ENCODE results near the gene HPS4.

Gene HPS4

GRCh38 chr22:26476705-26477340 lies 6.8 kb downstream of the HPS4 start:
- H3K27ac ChIP-seq (ENCODE audit: low read depth in 2 of 2, low read length in 2 of 2), result no peak overlapping the region
- no peak overlapping the region for H3K9ac ChIP-seq (ENCODE audit: low read depth in 1 of 2, low read length in 2 of 2)
- H3K36me3 ChIP-seq (ENCODE audit: control insufficient read depth in 2 of 2, insufficient read depth in 2 of 2, low read length in 2 of 2), result peaks cover 37 to 58% of the 10 kb centered on the region in 2 donors
- peaks cover 23% of the 10 kb centered on the region in 2 donors for H3K4me1 ChIP-seq (ENCODE audit: control insufficient read depth in 2 of 2, insufficient read depth in 2 of 2, low read length in 2 of 2)
- no peaks in the 10 kb centered on the region for H3K9me3 ChIP-seq (ENCODE audit: control insufficient read depth in 2 of 2, low read length in 2 of 2)
- H3K4me3 ChIP-seq (ENCODE audit: low read length in 2 of 2), result no peak overlapping the region
- no peaks in the 10 kb centered on the region for H3K27me3 ChIP-seq (ENCODE audit: control insufficient read depth in 2 of 2, insufficient read depth in 2 of 2, low read length in 2 of 2)

GRCh38 chr22:26474682-26475081 lies 8.9 kb downstream of the HPS4 start:
- Histone ChIP-seq H3K27me3 (ENCODE audit: control insufficient read depth in 2 of 2, insufficient read depth in 2 of 2, low read length in 2 of 2) (no peaks in the 10 kb centered on the region), H3K27ac (ENCODE audit: low read depth in 2 of 2, low read length in 2 of 2) (no peak overlapping the region), H3K9me3 (ENCODE audit: control insufficient read depth in 2 of 2, low read length in 2 of 2) (no peaks in the 10 kb centered on the region), H3K4me3 (ENCODE audit: low read length in 2 of 2) (no peak overlapping the region), H3K4me1 (ENCODE audit: control insufficient read depth in 2 of 2, insufficient read depth in 2 of 2, low read length in 2 of 2) (peaks cover 9% of the 10 kb centered on the region in 2 donors), H3K9ac (ENCODE audit: low read depth in 1 of 2, low read length in 2 of 2) (no peak overlapping the region), H3K36me3 (ENCODE audit: control insufficient read depth in 2 of 2, insufficient read depth in 2 of 2, low read length in 2 of 2) (peaks cover 58 to 73% of the 10 kb centered on the region in 2 donors)

- H3K27ac ChIP-seq (ENCODE audit: low read depth in 2 of 2, low read length in 2 of 2), result no peak overlapping the region
- H3K36me3 ChIP-seq (ENCODE audit: control insufficient read depth in 2 of 2, insufficient read depth in 2 of 2, low read length in 2 of 2), result peaks cover 61 to 82% of the 10 kb centered on the region in 2 donors
- no peak overlapping the region for H3K9ac ChIP-seq (ENCODE audit: low read depth in 1 of 2, low read length in 2 of 2)
- H3K4me1 ChIP-seq (ENCODE audit: control insufficient read depth in 2 of 2, insufficient read depth in 2 of 2, low read length in 2 of 2), result no peaks in the 10 kb centered on the region
- no peak overlapping the region for H3K4me3 ChIP-seq (ENCODE audit: low read length in 2 of 2)
- H3K9me3 ChIP-seq (ENCODE audit: control insufficient read depth in 2 of 2, low read length in 2 of 2), result no peaks in the 10 kb centered on the region
- H3K27me3 ChIP-seq (ENCODE audit: control insufficient read depth in 2 of 2, insufficient read depth in 2 of 2, low read length in 2 of 2), result no peaks in the 10 kb centered on the region
These were observed 12.1 kb downstream of the HPS4 start for GRCh38 chr22:26471522-26471921.

- no peak overlapping the region for H3K4me3 ChIP-seq (ENCODE audit: low read length in 2 of 2)
- no peak overlapping the region for H3K27ac ChIP-seq (ENCODE audit: low read depth in 2 of 2, low read length in 2 of 2)
- H3K36me3 ChIP-seq (ENCODE audit: control insufficient read depth in 2 of 2, insufficient read depth in 2 of 2, low read length in 2 of 2), result peaks cover 66 to 82% of the 10 kb centered on the region in 2 donors
- H3K9me3 ChIP-seq (ENCODE audit: control insufficient read depth in 2 of 2, low read length in 2 of 2), result no peaks in the 10 kb centered on the region
- H3K9ac ChIP-seq (ENCODE audit: low read depth in 1 of 2, low read length in 2 of 2), result no peak overlapping the region
- no peaks in the 10 kb centered on the region for H3K4me1 ChIP-seq (ENCODE audit: control insufficient read depth in 2 of 2, insufficient read depth in 2 of 2, low read length in 2 of 2)
- no peaks in the 10 kb centered on the region for H3K27me3 ChIP-seq (ENCODE audit: control insufficient read depth in 2 of 2, insufficient read depth in 2 of 2, low read length in 2 of 2)
These were observed 12.8 kb downstream of the HPS4 start for GRCh38 chr22:26470807-26471206.

GRCh38 chr22:26466196-26466595 lies 17.4 kb downstream of the HPS4 start:
- no peak overlapping the region for H3K27ac ChIP-seq (ENCODE audit: low read depth in 2 of 2, low read length in 2 of 2)
- no peak overlapping the region for H3K9ac ChIP-seq (ENCODE audit: low read depth in 1 of 2, low read length in 2 of 2)
- H3K27me3 ChIP-seq (ENCODE audit: control insufficient read depth in 2 of 2, insufficient read depth in 2 of 2, low read length in 2 of 2), result no peaks in the 10 kb centered on the region
- no peaks in the 10 kb centered on the region for H3K4me1 ChIP-seq (ENCODE audit: control insufficient read depth in 2 of 2, insufficient read depth in 2 of 2, low read length in 2 of 2)
- no peak overlapping the region for H3K4me3 ChIP-seq (ENCODE audit: low read length in 2 of 2)
- H3K9me3 ChIP-seq (ENCODE audit: control insufficient read depth in 2 of 2, low read length in 2 of 2), result no peaks in the 10 kb centered on the region
- peaks cover 62 to 83% of the 10 kb centered on the region in 2 donors for H3K36me3 ChIP-seq (ENCODE audit: control insufficient read depth in 2 of 2, insufficient read depth in 2 of 2, low read length in 2 of 2)

- Histone ChIP-seq H3K9me3 (ENCODE audit: control insufficient read depth in 2 of 2, low read length in 2 of 2) (no peaks in the 10 kb centered on the region), H3K4me1 (ENCODE audit: control insufficient read depth in 2 of 2, insufficient read depth in 2 of 2, low read length in 2 of 2) (no peaks in the 10 kb centered on the region), H3K4me3 (ENCODE audit: low read length in 2 of 2) (no peak overlapping the region), H3K9ac (ENCODE audit: low read depth in 1 of 2, low read length in 2 of 2) (no peak overlapping the region), H3K36me3 (ENCODE audit: control insufficient read depth in 2 of 2, insufficient read depth in 2 of 2, low read length in 2 of 2) (peaks cover 50 to 70% of the 10 kb centered on the region in 2 donors), H3K27me3 (ENCODE audit: control insufficient read depth in 2 of 2, insufficient read depth in 2 of 2, low read length in 2 of 2) (no peaks in the 10 kb centered on the region), H3K27ac (ENCODE audit: low read depth in 2 of 2, low read length in 2 of 2) (no peak overlapping the region)
These were observed 19.3 kb downstream of the HPS4 start for GRCh38 chr22:26464312-26464711.

GRCh38 chr22:26463688-26464087 lies 19.9 kb downstream of the HPS4 start:
- no peak overlapping the region for H3K9ac ChIP-seq (ENCODE audit: low read depth in 1 of 2, low read length in 2 of 2)
- no peak overlapping the region for H3K27ac ChIP-seq (ENCODE audit: low read depth in 2 of 2, low read length in 2 of 2)
- H3K4me3 ChIP-seq (ENCODE audit: low read length in 2 of 2), result no peak overlapping the region
- H3K9me3 ChIP-seq (ENCODE audit: control insufficient read depth in 2 of 2, low read length in 2 of 2), result no peaks in the 10 kb centered on the region
- peaks cover 47 to 69% of the 10 kb centered on the region in 2 donors for H3K36me3 ChIP-seq (ENCODE audit: control insufficient read depth in 2 of 2, insufficient read depth in 2 of 2, low read length in 2 of 2)
- no peaks in the 10 kb centered on the region for H3K27me3 ChIP-seq (ENCODE audit: control insufficient read depth in 2 of 2, insufficient read depth in 2 of 2, low read length in 2 of 2)
- H3K4me1 ChIP-seq (ENCODE audit: control insufficient read depth in 2 of 2, insufficient read depth in 2 of 2, low read length in 2 of 2), result no peaks in the 10 kb centered on the region

GRCh38 chr22:26463101-26463661 lies 20.4 kb downstream of the HPS4 start:
- Histone ChIP-seq H3K27ac (ENCODE audit: low read depth in 2 of 2, low read length in 2 of 2) (no peak overlapping the region), H3K9ac (ENCODE audit: low read depth in 1 of 2, low read length in 2 of 2) (no peak overlapping the region), H3K36me3 (ENCODE audit: control insufficient read depth in 2 of 2, insufficient read depth in 2 of 2, low read length in 2 of 2) (peaks cover 46 to 67% of the 10 kb centered on the region in 2 donors)

GRCh38 chr22:26462641-26463040 lies 20.9 kb downstream of the HPS4 start:
- no peaks in the 10 kb centered on the region for H3K9me3 ChIP-seq (ENCODE audit: control insufficient read depth in 2 of 2, low read length in 2 of 2)
- no peak overlapping the region for H3K27ac ChIP-seq (ENCODE audit: low read depth in 2 of 2, low read length in 2 of 2)
- H3K4me3 ChIP-seq (ENCODE audit: low read length in 2 of 2), result no peak overlapping the region
- H3K9ac ChIP-seq (ENCODE audit: low read depth in 1 of 2, low read length in 2 of 2), result no peak overlapping the region
- no peaks in the 10 kb centered on the region for H3K27me3 ChIP-seq (ENCODE audit: control insufficient read depth in 2 of 2, insufficient read depth in 2 of 2, low read length in 2 of 2)
- H3K36me3 ChIP-seq (ENCODE audit: control insufficient read depth in 2 of 2, insufficient read depth in 2 of 2, low read length in 2 of 2), result peaks cover 49 to 70% of the 10 kb centered on the region in 2 donors
- H3K4me1 ChIP-seq (ENCODE audit: control insufficient read depth in 2 of 2, insufficient read depth in 2 of 2, low read length in 2 of 2), result no peaks in the 10 kb centered on the region

More at GRCh38 chr22:26463101-26463661, 20.4 kb downstream of the HPS4 start:
- H3K4me3 ChIP-seq (ENCODE audit: low read length in 2 of 2), result no peak overlapping the region
- no peaks in the 10 kb centered on the region for H3K9me3 ChIP-seq (ENCODE audit: control insufficient read depth in 2 of 2, low read length in 2 of 2)
- no peaks in the 10 kb centered on the region for H3K4me1 ChIP-seq (ENCODE audit: control insufficient read depth in 2 of 2, insufficient read depth in 2 of 2, low read length in 2 of 2)
- no peaks in the 10 kb centered on the region for H3K27me3 ChIP-seq (ENCODE audit: control insufficient read depth in 2 of 2, insufficient read depth in 2 of 2, low read length in 2 of 2)

- Histone ChIP-seq H3K27ac (ENCODE audit: low read depth in 2 of 2, low read length in 2 of 2) (no peak overlapping the region), H3K4me1 (ENCODE audit: control insufficient read depth in 2 of 2, insufficient read depth in 2 of 2, low read length in 2 of 2) (no peaks in the 10 kb centered on the region), H3K36me3 (ENCODE audit: control insufficient read depth in 2 of 2, insufficient read depth in 2 of 2, low read length in 2 of 2) (peaks cover 49 to 67% of the 10 kb centered on the region in 2 donors), H3K9me3 (ENCODE audit: control insufficient read depth in 2 of 2, low read length in 2 of 2) (no peaks in the 10 kb centered on the region), H3K27me3 (ENCODE audit: control insufficient read depth in 2 of 2, insufficient read depth in 2 of 2, low read length in 2 of 2) (no peaks in the 10 kb centered on the region), H3K4me3 (ENCODE audit: low read length in 2 of 2) (no peak overlapping the region), H3K9ac (ENCODE audit: low read depth in 1 of 2, low read length in 2 of 2) (no peak overlapping the region)
These were observed 21.5 kb downstream of the HPS4 start for GRCh38 chr22:26462051-26462450.

Measured in mucosa of rectum (tissue), 2 donors.